HG03520 (cell line): Measurements from ENCODE around the gene CD82.
"Not testable (repeated sequence)": the region's sequence is repeated elsewhere in the genome, so short reads cannot be mapped to it uniquely, and the experiment has no call there.

ENCODE experiments used
- ATAC-seq: cut with Tn5 transposase; IDR thresholded peaks from one replicate; pipeline ENCODE4 v1.9.1; 2021; ENCODE audit warnings: mild to moderate bottlenecking, moderate library complexity; ENCODE audit not compliant: unreplicated experiment

The CD82 gene

GRCh38 chr11:44559207-44559939 is 6.1 kb upstream of the CD82 start:
- peak; percentile 61 for ATAC-seq

- ATAC-seq, result not testable (repeated sequence)
These were observed 5.5 kb upstream of the CD82 start for GRCh38 chr11:44559940-44560300.

GRCh38 chr11:44561275-44561805 is 4.1 kb upstream of the CD82 start:
- ATAC-seq, result no peak

- no peak for ATAC-seq
These were observed 3.3 kb upstream of the CD82 start for GRCh38 chr11:44561964-44562734.

GRCh38 chr11:44562845-44563460 is 2.5 kb upstream of the CD82 start:
- ATAC-seq, result no peak

- ATAC-seq, result no peak
These were observed 1.8 kb upstream of the CD82 start for GRCh38 chr11:44563711-44564110.

GRCh38 chr11:44564166-44564565 is 1.3 kb upstream of the CD82 start:
- ATAC-seq, result no peak

GRCh38 chr11:44564670-44565210 is 723 bp upstream of the CD82 start:
- no peak for ATAC-seq

GRCh38 chr11:44565953-44566949 is 788 bp downstream of the CD82 start:
- no peak for ATAC-seq

GRCh38 chr11:44566952-44567875 is 1.8 kb downstream of the CD82 start:
- no peak for ATAC-seq

GRCh38 chr11:44567876-44568256 is 2.4 kb downstream of the CD82 start:
- ATAC-seq, result no peak

GRCh38 chr11:44568331-44568657 is 2.8 kb downstream of the CD82 start:
- ATAC-seq, result no peak

- ATAC-seq, result peak; percentile 37
These were observed 3.4 kb downstream of the CD82 start for GRCh38 chr11:44568658-44569473.

- no peak for ATAC-seq
These were observed 5.1 kb downstream of the CD82 start for GRCh38 chr11:44570411-44571155.

GRCh38 chr11:44571871-44572270 is 6.4 kb downstream of the CD82 start:
- no peak for ATAC-seq

- no peak for ATAC-seq
These were observed 7.0 kb downstream of the CD82 start for GRCh38 chr11:44572436-44572835.

GRCh38 chr11:44572884-44573283 is 7.4 kb downstream of the CD82 start:
- ATAC-seq, result no peak

GRCh38 chr11:44573333-44573732 is 7.9 kb downstream of the CD82 start:
- ATAC-seq, result no peak
